ENCODE measurements around the gene RNF213. TPM values are rescaled to one million over a fixed set of nuclear protein-coding genes. Genes with fewer than 3 reads are reported as not detected.

Gene RNF213
- total RNA-seq, 1 experiment from 2014 or later: 61.4 TPM

GRCh38 chr17:80245566-80246265 is 14.9 kb upstream of the RNF213 start:
- no TSS peak for BruUV-seq (replicated peaks)
- no peaks in the 10 kb centered on the region for H3K27me3 ChIP-seq (replicated peaks; ENCODE audit: control insufficient read depth, insufficient read depth, low read length)
- H3K36me3 ChIP-seq (ENCODE audit: control insufficient read depth, insufficient read depth, low read length): 0 out of 2 replicates have a peak, but pooled peaks cover 2% of the 10 kb centered on the region
- H3K4me1 ChIP-seq: no peaks in the 10 kb centered on the region
- H3K4me3 Mint-ChIP-seq (ENCODE audit: unreplicated experiment): no peak overlapping the region
- no peak overlapping the region for H3K4me3 ChIP-seq (ENCODE audit: low read depth, low read length)
- H3K9me3 Mint-ChIP-seq (ENCODE audit: unreplicated experiment): no peaks in the 10 kb centered on the region
- TF ChIP-seq, protein P1, sequence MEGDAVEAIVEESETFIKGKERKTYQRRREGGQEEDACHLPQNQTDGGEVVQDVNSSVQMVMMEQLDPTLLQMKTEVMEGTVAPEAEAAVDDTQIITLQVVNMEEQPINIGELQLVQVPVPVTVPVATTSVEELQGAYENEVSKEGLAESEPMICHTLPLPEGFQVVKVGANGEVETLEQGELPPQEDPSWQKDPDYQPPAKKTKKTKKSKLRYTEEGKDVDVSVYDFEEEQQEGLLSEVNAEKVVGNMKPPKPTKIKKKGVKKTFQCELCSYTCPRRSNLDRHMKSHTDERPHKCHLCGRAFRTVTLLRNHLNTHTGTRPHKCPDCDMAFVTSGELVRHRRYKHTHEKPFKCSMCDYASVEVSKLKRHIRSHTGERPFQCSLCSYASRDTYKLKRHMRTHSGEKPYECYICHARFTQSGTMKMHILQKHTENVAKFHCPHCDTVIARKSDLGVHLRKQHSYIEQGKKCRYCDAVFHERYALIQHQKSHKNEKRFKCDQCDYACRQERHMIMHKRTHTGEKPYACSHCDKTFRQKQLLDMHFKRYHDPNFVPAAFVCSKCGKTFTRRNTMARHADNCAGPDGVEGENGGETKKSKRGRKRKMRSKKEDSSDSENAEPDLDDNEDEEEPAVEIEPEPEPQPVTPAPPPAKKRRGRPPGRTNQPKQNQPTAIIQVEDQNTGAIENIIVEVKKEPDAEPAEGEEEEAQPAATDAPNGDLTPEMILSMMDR (IDR thresholded peaks at IDR 0.05; ENCODE audit: insufficient read depth in 1 of 2, low read depth in 1 of 2, low read length in 1 of 2, severe bottlenecking in 1 of 2, unreplicated experiment in 1 of 2): no peak
- H3K4me1 Mint-ChIP-seq (ENCODE audit: low read depth, unreplicated experiment): no peaks in the 10 kb centered on the region
- intact Hi-C loops (cut with micrococcal nuclease; ENCODE audit: unreplicated experiment): no loop called here
- CTCF ChIA-PET: interaction anchor here (0.5 kb wide), 1 partner anchor 406 kb away, joined by 6 read pairs; the partner anchor contains the start of gene CBX4
- no peak overlapping the region for H3K27ac Mint-ChIP-seq (ENCODE audit: unreplicated experiment)
- peaks cover 14% of the 10 kb centered on the region for H3K36me3 Mint-ChIP-seq (ENCODE audit: insufficient read depth, unreplicated experiment)
- DNase-seq: no peak
- H3K9me3 ChIP-seq: no peaks in the 10 kb centered on the region
- no peaks in the 10 kb centered on the region for H3K27me3 Mint-ChIP-seq (ENCODE audit: insufficient read depth, unreplicated experiment)
- POLR2A ChIA-PET: no interaction called here

GRCh38 chr17:80246266-80246681 is 14.4 kb upstream of the RNF213 start:
- TF ChIP-seq, protein P1 (IDR thresholded peaks at IDR 0.05; ENCODE audit: insufficient read depth in 1 of 2, low read depth in 1 of 2, low read length in 1 of 2, severe bottlenecking in 1 of 2, unreplicated experiment in 1 of 2): no peak
- 0 out of 2 replicates have a peak, but pooled peaks cover 2% of the 10 kb centered on the region for H3K36me3 ChIP-seq (ENCODE audit: control insufficient read depth, insufficient read depth, low read length)
- Mint-ChIP-seq H3K4me3 (ENCODE audit: unreplicated experiment) (no peak overlapping the region), H3K27me3 (ENCODE audit: insufficient read depth, unreplicated experiment) (no peaks in the 10 kb centered on the region), H3K36me3 (ENCODE audit: insufficient read depth, unreplicated experiment) (peaks cover 12% of the 10 kb centered on the region), H3K4me1 (ENCODE audit: low read depth, unreplicated experiment) (no peaks in the 10 kb centered on the region), H3K9me3 (ENCODE audit: unreplicated experiment) (no peaks in the 10 kb centered on the region), H3K27ac (ENCODE audit: unreplicated experiment) (no peak overlapping the region)
- no peak overlapping the region for H3K4me3 ChIP-seq (ENCODE audit: low read depth, low read length)
- CTCF ChIA-PET: no interaction called here
- intact Hi-C loops (cut with micrococcal nuclease; ENCODE audit: unreplicated experiment): no loop called here
- no peak for DNase-seq
- H3K4me1 ChIP-seq: no peaks in the 10 kb centered on the region
- POLR2A ChIA-PET: no interaction called here
- BruUV-seq (replicated peaks): no TSS peak
- no peaks in the 10 kb centered on the region for H3K9me3 ChIP-seq
- no peaks in the 10 kb centered on the region for H3K27me3 ChIP-seq (replicated peaks; ENCODE audit: control insufficient read depth, insufficient read depth, low read length)

- no peak overlapping the region for H3K4me3 ChIP-seq (ENCODE audit: low read depth, low read length)
- H3K27me3 ChIP-seq (replicated peaks; ENCODE audit: control insufficient read depth, insufficient read depth, low read length): no peaks in the 10 kb centered on the region
- H3K9me3 Mint-ChIP-seq (ENCODE audit: unreplicated experiment): no peaks in the 10 kb centered on the region
- ChIA-PET POLR2A (no interaction called here), CTCF (no interaction called here)
- H3K27ac Mint-ChIP-seq (ENCODE audit: unreplicated experiment): no peak overlapping the region
- no peaks in the 10 kb centered on the region for H3K4me1 ChIP-seq
- TF ChIP-seq, protein P1 (IDR thresholded peaks at IDR 0.05; ENCODE audit: insufficient read depth in 1 of 2, low read depth in 1 of 2, low read length in 1 of 2, severe bottlenecking in 1 of 2, unreplicated experiment in 1 of 2): no peak
- intact Hi-C loops (cut with micrococcal nuclease; ENCODE audit: unreplicated experiment): no loop called here
- 0 out of 2 replicates have a peak, but pooled peaks cover 2% of the 10 kb centered on the region for H3K36me3 ChIP-seq (ENCODE audit: control insufficient read depth, insufficient read depth, low read length)
- peaks cover 7% of the 10 kb centered on the region for H3K36me3 Mint-ChIP-seq (ENCODE audit: insufficient read depth, unreplicated experiment)
- BruUV-seq (replicated peaks): no TSS peak
- H3K4me1 Mint-ChIP-seq (ENCODE audit: low read depth, unreplicated experiment): no peaks in the 10 kb centered on the region
- no peaks in the 10 kb centered on the region for H3K9me3 ChIP-seq
- no peak for DNase-seq
- no peaks in the 10 kb centered on the region for H3K27me3 Mint-ChIP-seq (ENCODE audit: insufficient read depth, unreplicated experiment)
- no peak overlapping the region for H3K4me3 Mint-ChIP-seq (ENCODE audit: unreplicated experiment)
Measured at GRCh38 chr17:80246726-80247125, 13.9 kb upstream of the RNF213 start.

Measured in Caco-2 (cell line).